ENCODE results near the gene CRPPA.

DNA sequence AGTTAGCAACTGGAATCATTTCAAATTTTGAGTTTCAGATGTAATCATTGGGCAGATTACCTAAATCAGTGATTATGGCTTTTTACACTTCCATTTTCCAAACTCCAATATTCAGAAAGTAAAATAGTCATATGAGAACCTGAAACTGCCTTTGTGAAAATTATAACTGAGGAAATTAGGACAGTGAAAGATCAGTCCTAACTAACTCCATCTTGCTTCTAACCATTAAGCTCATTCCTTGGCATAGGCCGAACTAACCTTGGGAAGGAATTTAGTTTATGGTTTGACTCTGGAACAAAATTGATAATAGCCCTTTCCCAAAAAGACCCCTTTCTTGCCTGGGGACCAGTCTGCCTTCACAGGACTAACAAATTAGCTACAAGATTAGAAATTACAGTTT lies 2.2 kb downstream of the CRPPA start:
- TF ChIP-seq, protein P1, sequence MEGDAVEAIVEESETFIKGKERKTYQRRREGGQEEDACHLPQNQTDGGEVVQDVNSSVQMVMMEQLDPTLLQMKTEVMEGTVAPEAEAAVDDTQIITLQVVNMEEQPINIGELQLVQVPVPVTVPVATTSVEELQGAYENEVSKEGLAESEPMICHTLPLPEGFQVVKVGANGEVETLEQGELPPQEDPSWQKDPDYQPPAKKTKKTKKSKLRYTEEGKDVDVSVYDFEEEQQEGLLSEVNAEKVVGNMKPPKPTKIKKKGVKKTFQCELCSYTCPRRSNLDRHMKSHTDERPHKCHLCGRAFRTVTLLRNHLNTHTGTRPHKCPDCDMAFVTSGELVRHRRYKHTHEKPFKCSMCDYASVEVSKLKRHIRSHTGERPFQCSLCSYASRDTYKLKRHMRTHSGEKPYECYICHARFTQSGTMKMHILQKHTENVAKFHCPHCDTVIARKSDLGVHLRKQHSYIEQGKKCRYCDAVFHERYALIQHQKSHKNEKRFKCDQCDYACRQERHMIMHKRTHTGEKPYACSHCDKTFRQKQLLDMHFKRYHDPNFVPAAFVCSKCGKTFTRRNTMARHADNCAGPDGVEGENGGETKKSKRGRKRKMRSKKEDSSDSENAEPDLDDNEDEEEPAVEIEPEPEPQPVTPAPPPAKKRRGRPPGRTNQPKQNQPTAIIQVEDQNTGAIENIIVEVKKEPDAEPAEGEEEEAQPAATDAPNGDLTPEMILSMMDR (conservative IDR thresholded peaks at IDR 0.05; ENCODE audit: low read length), result no peak
- no peak for TF ChIP-seq EZH2phosphoT487 (IDR thresholded peaks at IDR 0.05; ENCODE audit: borderline replicate concordance)
